Measurements from ENCODE around the gene ANAPC2. TPM values are rescaled to one million over a fixed set of nuclear protein-coding genes. Genes with fewer than 3 reads are reported as not detected.

Gene ANAPC2
- total RNA-seq, 1 donor from 2014 or later = 39.2 TPM

- no peaks in the 10 kb centered on the region for H3K36me3 ChIP-seq (ENCODE audit: insufficient read depth, low read length)
- H3K4me1 Mint-ChIP-seq (ENCODE audit: low read depth, unreplicated experiment) = peaks cover 10% of the 10 kb centered on the region
- no peak overlapping the region for H3K9ac ChIP-seq (ENCODE audit: low read length)
- no peak overlapping the region for H2AFZ ChIP-seq (ENCODE audit: low read depth, low read length)
- H3K27ac ChIP-seq (ENCODE audit: low read depth, low read length) = no peak overlapping the region
- H3K9me3 ChIP-seq (ENCODE audit: insufficient read depth, low read depth, low read length) = no peaks in the 10 kb centered on the region
- no peak overlapping the region for H3K4me3 ChIP-seq (ENCODE audit: insufficient read depth, low read depth, low read length)
- no peaks in the 10 kb centered on the region for H3K9me3 Mint-ChIP-seq (ENCODE audit: unreplicated experiment)
- no peak overlapping the region for H3K4me3 Mint-ChIP-seq (ENCODE audit: unreplicated experiment)
- H3K4me2 ChIP-seq (ENCODE audit: low read length) = peak overlapping the region; percentile 95
- no peaks in the 10 kb centered on the region for H3K27me3 ChIP-seq (ENCODE audit: insufficient read depth, low read length)
- DNase-seq (ENCODE audit: low read depth) = no peak
- H4K20me1 ChIP-seq (ENCODE audit: insufficient read depth, low read length) = peaks cover 8% of the 10 kb centered on the region
- H3K27me3 Mint-ChIP-seq (ENCODE audit: low read depth, unreplicated experiment) = no peaks in the 10 kb centered on the region
- H3K4me1 ChIP-seq (ENCODE audit: insufficient read depth, low read length) = peaks cover 22% of the 10 kb centered on the region
- H3K27ac Mint-ChIP-seq (ENCODE audit: unreplicated experiment) = no peak overlapping the region
- FAIRE-seq = no peak
- no peaks in the 10 kb centered on the region for H3K36me3 Mint-ChIP-seq (ENCODE audit: low read depth, unreplicated experiment)
- TF ChIP-seq EZH2 (IDR thresholded peaks at IDR 0.05; ENCODE audit: insufficient read depth, low read length) (no peak), CTCF (IDR thresholded peaks at IDR 0.05; ENCODE audit: insufficient read depth, low read depth, low read length) (no peak)
- H3K79me2 ChIP-seq (ENCODE audit: insufficient read depth, low read length) = no peaks in the 10 kb centered on the region
Observed at GRCh38 chr9:137221506-137222111, 33.2 kb upstream of the ANAPC2 start.

GRCh38 chr9:137221095-137221505 is 32.7 kb upstream of the ANAPC2 start:
- Histone ChIP-seq H3K4me3 (ENCODE audit: insufficient read depth, low read depth, low read length) (no peak overlapping the region), H3K27me3 (ENCODE audit: insufficient read depth, low read length) (no peaks in the 10 kb centered on the region), H3K79me2 (ENCODE audit: insufficient read depth, low read length) (no peaks in the 10 kb centered on the region), H3K9me3 (ENCODE audit: insufficient read depth, low read depth, low read length) (no peaks in the 10 kb centered on the region), H3K9ac (ENCODE audit: low read length) (no peak overlapping the region), H2AFZ (ENCODE audit: low read depth, low read length) (no peak overlapping the region), H3K4me1 (ENCODE audit: insufficient read depth, low read length) (peaks cover 20% of the 10 kb centered on the region), H3K36me3 (ENCODE audit: insufficient read depth, low read length) (no peaks in the 10 kb centered on the region), H3K4me2 (ENCODE audit: low read length) (no peak overlapping the region), H3K27ac (ENCODE audit: low read depth, low read length) (no peak overlapping the region), H4K20me1 (ENCODE audit: insufficient read depth, low read length) (peaks cover 8% of the 10 kb centered on the region)
- Mint-ChIP-seq H3K27me3 (ENCODE audit: low read depth, unreplicated experiment) (no peaks in the 10 kb centered on the region), H3K9me3 (ENCODE audit: unreplicated experiment) (no peaks in the 10 kb centered on the region), H3K4me1 (ENCODE audit: low read depth, unreplicated experiment) (peaks cover 6% of the 10 kb centered on the region), H3K36me3 (ENCODE audit: low read depth, unreplicated experiment) (no peaks in the 10 kb centered on the region), H3K4me3 (ENCODE audit: unreplicated experiment) (peak overlapping the region; percentile 64), H3K27ac (ENCODE audit: unreplicated experiment) (no peak overlapping the region)
- TF ChIP-seq EZH2 (IDR thresholded peaks at IDR 0.05; ENCODE audit: insufficient read depth, low read length) (no peak), CTCF (IDR thresholded peaks at IDR 0.05; ENCODE audit: insufficient read depth, low read depth, low read length) (no peak)
- DNase-seq (ENCODE audit: low read depth) (no peak), FAIRE-seq (no peak)

- no peak for DNase-seq (ENCODE audit: low read depth)
- Histone ChIP-seq H3K9me3 (ENCODE audit: insufficient read depth, low read depth, low read length) (no peaks in the 10 kb centered on the region), H3K9ac (ENCODE audit: low read length) (no peak overlapping the region), H3K27ac (ENCODE audit: low read depth, low read length) (no peak overlapping the region), H3K4me1 (ENCODE audit: insufficient read depth, low read length) (peaks cover 20% of the 10 kb centered on the region), H3K4me2 (ENCODE audit: low read length) (no peak overlapping the region), H3K27me3 (ENCODE audit: insufficient read depth, low read length) (no peaks in the 10 kb centered on the region), H3K79me2 (ENCODE audit: insufficient read depth, low read length) (no peaks in the 10 kb centered on the region), H3K36me3 (ENCODE audit: insufficient read depth, low read length) (no peaks in the 10 kb centered on the region), H3K4me3 (ENCODE audit: insufficient read depth, low read depth, low read length) (no peak overlapping the region), H4K20me1 (ENCODE audit: insufficient read depth, low read length) (peaks cover 8% of the 10 kb centered on the region), H2AFZ (ENCODE audit: low read depth, low read length) (no peak overlapping the region)
- peaks cover 6% of the 10 kb centered on the region for H3K4me1 Mint-ChIP-seq (ENCODE audit: low read depth, unreplicated experiment)
- no peaks in the 10 kb centered on the region for H3K36me3 Mint-ChIP-seq (ENCODE audit: low read depth, unreplicated experiment)
- no peak for TF ChIP-seq CTCF (IDR thresholded peaks at IDR 0.05; ENCODE audit: insufficient read depth, low read depth, low read length)
- TF ChIP-seq EZH2 (IDR thresholded peaks at IDR 0.05; ENCODE audit: insufficient read depth, low read length) = no peak
- FAIRE-seq = no peak
- no peaks in the 10 kb centered on the region for H3K27me3 Mint-ChIP-seq (ENCODE audit: low read depth, unreplicated experiment)
- peak overlapping the region; percentile 64 for H3K4me3 Mint-ChIP-seq (ENCODE audit: unreplicated experiment)
- H3K9me3 Mint-ChIP-seq (ENCODE audit: unreplicated experiment) = no peaks in the 10 kb centered on the region
- no peak overlapping the region for H3K27ac Mint-ChIP-seq (ENCODE audit: unreplicated experiment)
Observed at GRCh38 chr9:137220317-137221094, 32.1 kb upstream of the ANAPC2 start.

Measured in astrocyte (in vitro differentiated cells and primary cell).